HL-60 (cell line): ENCODE measurements around the gene SEBOX.
A peak's percentile ranks its signal among the peaks of the same experiment; 100 is the strongest.

Source experiments
- DNase-seq, 2 experiments: peaks; one replicate each; pipeline ENCODE4 v3.0.0-alpha.2; 2010 to 2020; ENCODE audit warnings: low read depth in 1 of 2, low spot score in 1 of 2
- H3K27ac ChIP-seq: fragments of 250-450 bp; sonication (Bioruptor Pico); replicated peaks from 2 replicates; pipeline ENCODE4 v1.5.1; 2020; ENCODE audit warnings: mild to moderate bottlenecking, moderate library complexity
- H3K27me3 ChIP-seq: fragments of 250-450 bp; sonication (Bioruptor Pico); 2 replicates; pipeline ENCODE4 v1.5.1; 2021; ENCODE audit warnings: mild to moderate bottlenecking, moderate library complexity; ENCODE audit not compliant: insufficient read depth, poor library complexity, severe bottlenecking
- H3K4me3 ChIP-seq: replicated peaks from 2 replicates; pipeline ENCODE4 v1.5.1; 2011; ENCODE audit warnings: mild to moderate bottlenecking, control low read depth, low read length; ENCODE audit not compliant: insufficient read depth
- CTCF ChIP-seq: IDR thresholded peaks from one replicate; pipeline ENCODE4 v1.5.1; 2011; ENCODE audit warnings: low read length, control low read depth, inconsistent platforms; ENCODE audit not compliant: insufficient read depth
- GABPA ChIP-seq: IDR thresholded peaks from 2 replicates; pipeline ENCODE4 v1.6.1; 2012; ENCODE audit warnings: low read depth
- POLR2AphosphoS5 ChIP-seq: IDR thresholded peaks from 2 replicates; pipeline ENCODE4 v1.6.1; 2012; ENCODE audit warnings: low read depth
- REST ChIP-seq: IDR thresholded peaks from 2 replicates; pipeline ENCODE4 v1.6.1; 2012; ENCODE audit warnings: low read depth; ENCODE audit not compliant: insufficient replicate concordance
- SPI1 ChIP-seq: IDR thresholded peaks from 2 replicates; pipeline ENCODE4 v1.6.1; 2012; ENCODE audit warnings: low read depth, mild to moderate bottlenecking, borderline replicate concordance

The SEBOX gene

GRCh38 chr17:28344011-28344410 lies 21.0 kb downstream of the SEBOX start:
- no peak overlapping the region for H3K27ac ChIP-seq
- no peaks in the 10 kb centered on the region for H3K27me3 ChIP-seq
- DNase-seq, result no peak
- no peak for TF ChIP-seq CTCF
- TF ChIP-seq POLR2AphosphoS5, result peak; percentile 22; the same call in 1 of the 2 replicates
- TF ChIP-seq GABPA, result no peak
- H3K4me3 ChIP-seq, result no peak overlapping the region

GRCh38 chr17:28343491-28343932 lies 21.5 kb downstream of the SEBOX start:
- H3K4me3 ChIP-seq, result no peak overlapping the region

GRCh38 chr17:28342313-28342712 lies 22.7 kb downstream of the SEBOX start:
- no peak for TF ChIP-seq REST
- Histone ChIP-seq H3K27me3 (no peaks in the 10 kb centered on the region), H3K27ac (no peak overlapping the region), H3K4me3 (no peak overlapping the region)
- DNase-seq, result no peak

More at GRCh38 chr17:28343491-28343932, 21.5 kb downstream of the SEBOX start:
- Histone ChIP-seq H3K27me3 (no peaks in the 10 kb centered on the region), H3K27ac (no peak overlapping the region)
- TF ChIP-seq REST, result no peak
- 0 out of 2 replicates have a peak, but pooled peaks have one; percentile 30 for TF ChIP-seq POLR2AphosphoS5
- TF ChIP-seq SPI1, result no peak
- DNase-seq, result no peak

- no peaks in the 10 kb centered on the region for H3K27me3 ChIP-seq
- no peak overlapping the region for H3K27ac ChIP-seq
- DNase-seq, result no peak
- no peak overlapping the region for H3K4me3 ChIP-seq
- no peak for TF ChIP-seq POLR2AphosphoS5
- TF ChIP-seq GABPA, result no peak
- TF ChIP-seq CTCF, result no peak
- TF ChIP-seq REST, result no peak
- no peak for TF ChIP-seq SPI1
Observed at GRCh38 chr17:28341516-28341915, 23.5 kb downstream of the SEBOX start.
